IMR-90 (cell line): ENCODE results near the gene CUX1. TPM values are rescaled to one million over a fixed set of nuclear protein-coding genes. Genes with fewer than 3 reads are reported as not detected.

Experiments
- ATAC-seq: fragments of 200-7000 bp; cut with Tn5 transposase; 2 replicates; pipeline ENCODE4 v1.9.1; 2020; ENCODE audit warnings: low read depth, mild to moderate bottlenecking, moderate library complexity
- BruUV-seq: library from RNA; stranded (reverse); fragments of 400-500 nt; replicated peaks from 2 replicates; lab custom pipeline; 2021; lab: Mats Ljungman, UMichigan
- CTCF ChIA-PET: fragments of 300-600 bp; formaldehyde crosslinking; extraction: SDS; loops from one replicate; lab custom pipeline; 2021; ENCODE audit warnings: antibody characterized with exemption; lab: Yijun Ruan, JAX
- POLR2A ChIA-PET: fragments of 300-600 bp; sonication (Branson Sonifier 250); formaldehyde crosslinking; loops from one replicate; lab custom pipeline; 2022; ENCODE audit warnings: antibody characterized with exemption; ENCODE audit not compliant: unreplicated experiment; lab: Charles Lee
- DNase-seq: peaks from one replicate; pipeline ENCODE4 v3.0.0; 2013
- H2AFZ ChIP-seq: replicated peaks from 2 replicates; pipeline ENCODE3; 2013; ENCODE audit warnings: low read length, mild to moderate bottlenecking; ENCODE audit not compliant: poor library complexity
- H2AK5ac ChIP-seq: 2 replicates; pipeline ENCODE4 v1.6.1; 2013; ENCODE audit warnings: low read depth, low read length, inconsistent platforms
- H2AK9ac ChIP-seq: replicated peaks from 2 replicates; pipeline ENCODE3; 2013; ENCODE audit warnings: mild to moderate bottlenecking, low read depth, low read length, moderate library complexity; ENCODE audit not compliant: poor library complexity
- H2BK120ac ChIP-seq: 2 replicates; pipeline ENCODE4 v1.6.1; 2013; ENCODE audit warnings: low read depth, low read length, inconsistent platforms
- H2BK15ac ChIP-seq: 3 replicates; pipeline ENCODE4 v1.6.1; 2013; ENCODE audit warnings: low read depth, low read length, inconsistent platforms
- H2BK20ac ChIP-seq: 2 replicates; pipeline ENCODE4 v1.6.1; 2013; ENCODE audit warnings: low read depth, mild to moderate bottlenecking, inconsistent platforms, low read length, moderate library complexity
- H2BK5ac ChIP-seq: 2 replicates; pipeline ENCODE4 v1.6.1; 2013; ENCODE audit warnings: mild to moderate bottlenecking, low read depth, low read length, inconsistent platforms; ENCODE audit not compliant: poor library complexity, severe bottlenecking
- H3K14ac ChIP-seq: replicated peaks from 2 replicates; pipeline ENCODE4 v1.6.1; 2013; ENCODE audit warnings: low read depth, low read length, inconsistent platforms
- H3K18ac ChIP-seq: 2 replicates; pipeline ENCODE4 v1.6.1; 2013; ENCODE audit warnings: low read depth, low read length, control low read depth
- H3K23ac ChIP-seq: 2 replicates; pipeline ENCODE4 v1.6.1; 2013; ENCODE audit warnings: low read depth, low read length, inconsistent platforms
- H3K27ac ChIP-seq: 2 replicates; pipeline ENCODE4 v1.5.1; 2013; ENCODE audit warnings: mild to moderate bottlenecking, control low read depth, low read length; ENCODE audit not compliant: insufficient read depth
- H3K27me3 ChIP-seq: 2 replicates; pipeline ENCODE4 v1.6.1; 2013; ENCODE audit warnings: low read length; ENCODE audit not compliant: control insufficient read depth, insufficient read depth
- H3K36me3 ChIP-seq: 2 replicates; pipeline ENCODE4 v1.6.1; 2013; ENCODE audit warnings: low read length, mixed read lengths; ENCODE audit not compliant: control insufficient read depth, insufficient read depth
- H3K4ac ChIP-seq: 2 replicates; pipeline ENCODE4 v1.6.1; 2013; ENCODE audit warnings: low read depth, low read length, inconsistent platforms
- H3K4me1 ChIP-seq: 2 replicates; pipeline ENCODE4 v1.6.1; 2013; ENCODE audit warnings: low read length, mixed read lengths; ENCODE audit not compliant: control insufficient read depth, insufficient read depth
- H3K4me2 ChIP-seq: 2 replicates; pipeline ENCODE4 v1.6.1; 2013; ENCODE audit warnings: low read depth, mild to moderate bottlenecking, control low read depth, low read length, moderate library complexity
- H3K4me3 ChIP-seq: 2 replicates; pipeline ENCODE4 v1.5.1; 2013; ENCODE audit warnings: low read depth, mild to moderate bottlenecking, control low read depth, low read length, moderate library complexity; ENCODE audit not compliant: insufficient read depth
- H3K56ac ChIP-seq: 2 replicates; pipeline ENCODE4 v1.6.1; 2013; ENCODE audit warnings: low read length, inconsistent platforms; ENCODE audit not compliant: insufficient read depth; ENCODE audit errors: extremely low read depth
- H3K79me1 ChIP-seq, 2 experiments: 2 replicates each; pipeline ENCODE4 v1.6.1; 2013; ENCODE audit warnings: low read length in 2 of 2, inconsistent platforms in 1 of 2, low read depth in 1 of 2
- H3K9ac ChIP-seq: 2 replicates; pipeline ENCODE4 v1.6.1; 2013; ENCODE audit warnings: low read depth, low read length, control low read depth
- H3K9me1 ChIP-seq: 2 replicates; pipeline ENCODE4 v1.6.1; 2013; ENCODE audit warnings: low read length, inconsistent platforms; ENCODE audit not compliant: insufficient read depth
- H3K9me3 ChIP-seq: 2 replicates; pipeline ENCODE4 v1.6.1; 2013; ENCODE audit warnings: low read length; ENCODE audit not compliant: control insufficient read depth, insufficient read depth
- H4K20me1 ChIP-seq: 2 replicates; pipeline ENCODE4 v1.6.1; 2013; ENCODE audit warnings: low read length, inconsistent platforms; ENCODE audit not compliant: insufficient read depth
- H4K5ac ChIP-seq: 2 replicates; pipeline ENCODE4 v1.6.1; 2013; ENCODE audit warnings: mild to moderate bottlenecking, low read depth, low read length, control low read depth
- H4K8ac ChIP-seq, 2 experiments: 2 replicates each; pipeline ENCODE4 v1.6.1; 2013; ENCODE audit warnings: low read depth in 2 of 2, low read length in 2 of 2, control low read depth in 1 of 2, inconsistent platforms in 1 of 2
- H4K91ac ChIP-seq: 2 replicates; pipeline ENCODE4 v1.6.1; 2013; ENCODE audit warnings: low read depth, low read length, inconsistent platforms; ENCODE audit not compliant: insufficient read depth
- BHLHE40 ChIP-seq: fragments of 150-350 bp; IDR thresholded peaks from 2 replicates; pipeline ENCODE4 v1.6.1; 2016; ENCODE audit warnings: mild to moderate bottlenecking, low read depth, low read length
- CEBPB ChIP-seq: IDR thresholded peaks from 2 replicates; pipeline ENCODE4 v1.6.1; 2012; ENCODE audit warnings: low read depth, low read length, improper control_type of control experiment
- CHD1 ChIP-seq: IDR thresholded peaks from 2 replicates; pipeline ENCODE4 v1.6.1; 2012; ENCODE audit warnings: low read depth, low read length, improper control_type of control experiment
- CTCF ChIP-seq: conservative IDR thresholded peaks from 2 replicates; pipeline ENCODE4 v1.5.1; 2012; ENCODE audit warnings: mild to moderate bottlenecking, low read depth, low read length, improper control_type of control experiment
- ELK1 ChIP-seq: fragments of 150-350 bp; IDR thresholded peaks from 2 replicates; pipeline ENCODE4 v1.6.1; 2016; ENCODE audit warnings: low read depth, mild to moderate bottlenecking, low read length, moderate library complexity, borderline replicate concordance
- FOS ChIP-seq: fragments of 150-350 bp; IDR thresholded peaks from 2 replicates; pipeline ENCODE4 v1.6.1; 2016; ENCODE audit warnings: low read depth, low read length
- MAFK ChIP-seq: IDR thresholded peaks from 2 replicates; pipeline ENCODE4 v1.6.1; 2012; ENCODE audit warnings: low read depth, low read length, improper control_type of control experiment
- MAZ ChIP-seq: IDR thresholded peaks from 2 replicates; pipeline ENCODE4 v1.6.1; 2012; ENCODE audit warnings: low read depth, mild to moderate bottlenecking, low read length, improper control_type of control experiment, moderate library complexity, borderline replicate concordance
- MXI1 ChIP-seq: IDR thresholded peaks from 2 replicates; pipeline ENCODE4 v1.6.1; 2012; ENCODE audit warnings: low read depth, mild to moderate bottlenecking, low read length, moderate library complexity, borderline replicate concordance
- NFE2L2 ChIP-seq: fragments of 150-350 bp; IDR thresholded peaks from 2 replicates; pipeline ENCODE4 v1.6.1; 2016; ENCODE audit warnings: low read depth, mild to moderate bottlenecking, low read length
- POLR2A ChIP-seq: IDR thresholded peaks from 2 replicates; pipeline ENCODE4 v1.6.1; 2012; ENCODE audit warnings: mild to moderate bottlenecking, low read depth, low read length
- RAD21 ChIP-seq: IDR thresholded peaks from 2 replicates; pipeline ENCODE4 v1.6.1; 2012; ENCODE audit warnings: low read length, improper control_type of control experiment
- RCOR1 ChIP-seq: IDR thresholded peaks from 2 replicates; pipeline ENCODE4 v1.6.1; 2012; ENCODE audit warnings: mild to moderate bottlenecking, low read length, improper control_type of control experiment; ENCODE audit not compliant: insufficient replicate concordance
- RFX5 ChIP-seq: IDR thresholded peaks from 2 replicates; pipeline ENCODE4 v1.8.0; 2012; ENCODE audit warnings: low read depth, mild to moderate bottlenecking, low read length, moderate library complexity
- SMC3 ChIP-seq: fragments of 150-350 bp; IDR thresholded peaks from 2 replicates; pipeline ENCODE4 v1.6.1; 2016; ENCODE audit warnings: low read depth, mild to moderate bottlenecking, antibody characterized with exemption, low read length, moderate library complexity
- WGBS, 2 experiments: methylation state at CpG; one replicate each; pipeline versions ENCODE4 v1.1.5 to v1.1.7; 2013; ENCODE audit warnings: missing lambda C conversion rate in 2 of 2; ENCODE audit not compliant: insufficient read length in 1 of 2; ENCODE audit errors: extremely low coverage in 2 of 2; 5-methylcytosine and 5-hydroxymethylcytosine counted together
- dilution Hi-C: fragments of 300-500 bp; cut with HindIII; formaldehyde crosslinking; loops from one replicate; pipeline ENCODE4 v1.14.3; 2018; ENCODE audit warnings: low sequenced_read_pairs; ENCODE audit not compliant: unreplicated experiment
- in situ Hi-C: fragments of 300-500 bp; cut with MboI; formaldehyde crosslinking; loops from 3 replicates; pipeline ENCODE4 v1.14.3; 2019; ENCODE audit warnings: low sequenced_read_pairs, inconsistent platforms, mixed read lengths
- intact Hi-C: fragments of 100-400 bp; cut with micrococcal nuclease; formaldehyde crosslinking; loops from 2 replicates; pipeline ENCODE4 v1.10.0; 2022
- polyA plus RNA-seq, 3 experiments: library from polyadenylated mRNA; depleted of rRNA; stranded (reverse); fragments of >200 nt; gene quantifications; 2 replicates each; pipeline ENCODE4 v1.2.3, GENCODE V29; 2012; ENCODE audit warnings: low replicate concordance in 1 of 3
- total RNA-seq: library from RNA; depleted of rRNA; stranded (reverse); fragments of >200 nt; gene quantifications from 2 replicates; pipeline ENCODE4 v1.2.3, GENCODE V29; 2012
- TF ChIP-seq, protein P1 (sequence below): fragments of 150-350 bp; IDR thresholded peaks from 2 replicates; pipeline ENCODE4 v1.6.1; 2017; ENCODE audit warnings: mild to moderate bottlenecking, antibody characterized with exemption, low read length, low read depth

CUX1 gene
- total and polyA plus RNA-seq, 2 of the 4 experiments (the other 2 are of a cell fraction): 19.7 to 46.4 TPM

- no peaks in the 10 kb centered on the region for H3K27me3 ChIP-seq
- H2BK120ac ChIP-seq: no peak overlapping the region
- ChIA-PET POLR2A (no interaction called here), CTCF (no interaction called here)
- dilution Hi-C loops: no loop called here
- intact Hi-C loops: no loop called here
- no peak overlapping the region for H3K14ac ChIP-seq
- H4K5ac ChIP-seq: no peak overlapping the region
- no peak overlapping the region for H3K18ac ChIP-seq
- H2AK5ac ChIP-seq: no peak overlapping the region
- in situ Hi-C loops: no loop called here
- H4K20me1 ChIP-seq: peaks cover 14% of the 10 kb centered on the region; the same call in 1 of the 2 replicates
- no peak overlapping the region for H2BK20ac ChIP-seq
- ATAC-seq: no peak
- H4K8ac ChIP-seq: no peak overlapping the region
- no peak overlapping the region for H3K56ac ChIP-seq
- no peak overlapping the region for H2BK15ac ChIP-seq
- no peak overlapping the region for H3K9ac ChIP-seq
- H2AFZ ChIP-seq: no peak overlapping the region
- TF ChIP-seq NFE2L2: no peak
- no peak for TF ChIP-seq RFX5
- TF ChIP-seq CEBPB: no peak
- no peak for TF ChIP-seq CHD1
- TF ChIP-seq FOS: no peak
- no peak for TF ChIP-seq CTCF
- no peak for TF ChIP-seq SMC3
- no peak for TF ChIP-seq MXI1
- TF ChIP-seq MAFK: no peak
- TF ChIP-seq RCOR1: no peak
- TF ChIP-seq, protein P1, sequence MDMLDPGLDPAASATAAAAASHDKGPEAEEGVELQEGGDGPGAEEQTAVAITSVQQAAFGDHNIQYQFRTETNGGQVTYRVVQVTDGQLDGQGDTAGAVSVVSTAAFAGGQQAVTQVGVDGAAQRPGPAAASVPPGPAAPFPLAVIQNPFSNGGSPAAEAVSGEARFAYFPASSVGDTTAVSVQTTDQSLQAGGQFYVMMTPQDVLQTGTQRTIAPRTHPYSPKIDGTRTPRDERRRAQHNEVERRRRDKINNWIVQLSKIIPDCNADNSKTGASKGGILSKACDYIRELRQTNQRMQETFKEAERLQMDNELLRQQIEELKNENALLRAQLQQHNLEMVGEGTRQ: no peak
- no peak for TF ChIP-seq RAD21
- no peak for TF ChIP-seq BHLHE40
- TF ChIP-seq ELK1: no peak
- TF ChIP-seq MAZ: no peak
- no peak for TF ChIP-seq POLR2A
- H3K36me3 ChIP-seq: peaks cover 9% of the 10 kb centered on the region; the same call in 1 of the 2 replicates
- no peak overlapping the region for H2BK5ac ChIP-seq
- no peaks in the 10 kb centered on the region for H3K4me1 ChIP-seq
- H3K4ac ChIP-seq: no peak overlapping the region
- no peak overlapping the region for H2AK9ac ChIP-seq
- H4K91ac ChIP-seq: no peak overlapping the region
- H3K79me1 ChIP-seq: peaks cover 21 to 32% of the 10 kb centered on the region in 2 experiments
- H3K9me3 ChIP-seq: peaks cover 4% of the 10 kb centered on the region
- no peak for DNase-seq
- H3K4me3 ChIP-seq: no peak overlapping the region
- H3K27ac ChIP-seq: no peak overlapping the region
- no TSS peak for BruUV-seq
- whole genome bisulfite sequencing, 2 experiments: 88% methylated on average over 4 of the region's 4 CpGs; no CpG with 5 or more reads in 1 of the 2 experiments
- no peak overlapping the region for H3K4me2 ChIP-seq
- H3K23ac ChIP-seq: no peak overlapping the region
- H3K9me1 ChIP-seq: peaks cover 12% of the 10 kb centered on the region; the same call in 1 of the 2 replicates
These were observed 276.9 kb downstream of the CUX1 start for GRCh38 chr7:102094316-102094650.
